IMR-90 (cell line): ENCODE measurements around the gene RASL11A. TPM values are rescaled to one million over a fixed set of nuclear protein-coding genes. Genes with fewer than 3 reads are reported as not detected.
"Not testable (repeated sequence)": the region's sequence is repeated elsewhere in the genome, so short reads cannot be mapped to it uniquely, and the experiment has no call there.

Source experiments
- ATAC-seq: fragments of 200-7000 bp; cut with Tn5 transposase; 2 replicates; pipeline ENCODE4 v1.9.1; 2020; ENCODE audit warnings: low read depth, mild to moderate bottlenecking, moderate library complexity
- BruUV-seq: library from RNA; stranded (reverse); fragments of 400-500 nt; replicated peaks from 2 replicates; lab custom pipeline; 2021; lab: Mats Ljungman, UMichigan
- CTCF ChIA-PET: fragments of 300-600 bp; formaldehyde crosslinking; extraction: SDS; loops from one replicate; lab custom pipeline; 2021; ENCODE audit warnings: antibody characterized with exemption; lab: Yijun Ruan, JAX
- POLR2A ChIA-PET: fragments of 300-600 bp; sonication (Branson Sonifier 250); formaldehyde crosslinking; loops from one replicate; lab custom pipeline; 2022; ENCODE audit warnings: antibody characterized with exemption; ENCODE audit not compliant: unreplicated experiment; lab: Charles Lee
- DNase-seq: peaks from one replicate; pipeline ENCODE4 v3.0.0; 2013
- H2AFZ ChIP-seq: replicated peaks from 2 replicates; pipeline ENCODE3; 2013; ENCODE audit warnings: low read length, mild to moderate bottlenecking; ENCODE audit not compliant: poor library complexity
- H2AK5ac ChIP-seq: 2 replicates; pipeline ENCODE4 v1.6.1; 2013; ENCODE audit warnings: low read depth, low read length, inconsistent platforms
- H2AK9ac ChIP-seq: replicated peaks from 2 replicates; pipeline ENCODE3; 2013; ENCODE audit warnings: mild to moderate bottlenecking, low read depth, low read length, moderate library complexity; ENCODE audit not compliant: poor library complexity
- H2BK120ac ChIP-seq: 2 replicates; pipeline ENCODE4 v1.6.1; 2013; ENCODE audit warnings: low read depth, low read length, inconsistent platforms
- H2BK15ac ChIP-seq: 3 replicates; pipeline ENCODE4 v1.6.1; 2013; ENCODE audit warnings: low read depth, low read length, inconsistent platforms
- H2BK20ac ChIP-seq: 2 replicates; pipeline ENCODE4 v1.6.1; 2013; ENCODE audit warnings: low read depth, mild to moderate bottlenecking, inconsistent platforms, low read length, moderate library complexity
- H2BK5ac ChIP-seq: 2 replicates; pipeline ENCODE4 v1.6.1; 2013; ENCODE audit warnings: mild to moderate bottlenecking, low read depth, low read length, inconsistent platforms; ENCODE audit not compliant: poor library complexity, severe bottlenecking
- H3K14ac ChIP-seq: replicated peaks from 2 replicates; pipeline ENCODE4 v1.6.1; 2013; ENCODE audit warnings: low read depth, low read length, inconsistent platforms
- H3K18ac ChIP-seq: 2 replicates; pipeline ENCODE4 v1.6.1; 2013; ENCODE audit warnings: low read depth, low read length, control low read depth
- H3K23ac ChIP-seq: 2 replicates; pipeline ENCODE4 v1.6.1; 2013; ENCODE audit warnings: low read depth, low read length, inconsistent platforms
- H3K27ac ChIP-seq: 2 replicates; pipeline ENCODE4 v1.5.1; 2013; ENCODE audit warnings: mild to moderate bottlenecking, control low read depth, low read length; ENCODE audit not compliant: insufficient read depth
- H3K27me3 ChIP-seq: 2 replicates; pipeline ENCODE4 v1.6.1; 2013; ENCODE audit warnings: low read length; ENCODE audit not compliant: control insufficient read depth, insufficient read depth
- H3K36me3 ChIP-seq: 2 replicates; pipeline ENCODE4 v1.6.1; 2013; ENCODE audit warnings: low read length, mixed read lengths; ENCODE audit not compliant: control insufficient read depth, insufficient read depth
- H3K4ac ChIP-seq: 2 replicates; pipeline ENCODE4 v1.6.1; 2013; ENCODE audit warnings: low read depth, low read length, inconsistent platforms
- H3K4me1 ChIP-seq: 2 replicates; pipeline ENCODE4 v1.6.1; 2013; ENCODE audit warnings: low read length, mixed read lengths; ENCODE audit not compliant: control insufficient read depth, insufficient read depth
- H3K4me2 ChIP-seq: 2 replicates; pipeline ENCODE4 v1.6.1; 2013; ENCODE audit warnings: low read depth, mild to moderate bottlenecking, control low read depth, low read length, moderate library complexity
- H3K4me3 ChIP-seq: 2 replicates; pipeline ENCODE4 v1.5.1; 2013; ENCODE audit warnings: low read depth, mild to moderate bottlenecking, control low read depth, low read length, moderate library complexity; ENCODE audit not compliant: insufficient read depth
- H3K56ac ChIP-seq: 2 replicates; pipeline ENCODE4 v1.6.1; 2013; ENCODE audit warnings: low read length, inconsistent platforms; ENCODE audit not compliant: insufficient read depth; ENCODE audit errors: extremely low read depth
- H3K79me1 ChIP-seq, 2 experiments: 2 replicates each; pipeline ENCODE4 v1.6.1; 2013; ENCODE audit warnings: low read length in 2 of 2, inconsistent platforms in 1 of 2, low read depth in 1 of 2
- H3K9ac ChIP-seq: 2 replicates; pipeline ENCODE4 v1.6.1; 2013; ENCODE audit warnings: low read depth, low read length, control low read depth
- H3K9me1 ChIP-seq: 2 replicates; pipeline ENCODE4 v1.6.1; 2013; ENCODE audit warnings: low read length, inconsistent platforms; ENCODE audit not compliant: insufficient read depth
- H3K9me3 ChIP-seq: 2 replicates; pipeline ENCODE4 v1.6.1; 2013; ENCODE audit warnings: low read length; ENCODE audit not compliant: control insufficient read depth, insufficient read depth
- H4K20me1 ChIP-seq: 2 replicates; pipeline ENCODE4 v1.6.1; 2013; ENCODE audit warnings: low read length, inconsistent platforms; ENCODE audit not compliant: insufficient read depth
- H4K5ac ChIP-seq: 2 replicates; pipeline ENCODE4 v1.6.1; 2013; ENCODE audit warnings: mild to moderate bottlenecking, low read depth, low read length, control low read depth
- H4K8ac ChIP-seq, 2 experiments: 2 replicates each; pipeline ENCODE4 v1.6.1; 2013; ENCODE audit warnings: low read depth in 2 of 2, low read length in 2 of 2, control low read depth in 1 of 2, inconsistent platforms in 1 of 2
- H4K91ac ChIP-seq: 2 replicates; pipeline ENCODE4 v1.6.1; 2013; ENCODE audit warnings: low read depth, low read length, inconsistent platforms; ENCODE audit not compliant: insufficient read depth
- WGBS, 2 experiments: methylation state at CpG; one replicate each; pipeline versions ENCODE4 v1.1.5 to v1.1.7; 2013; ENCODE audit warnings: missing lambda C conversion rate in 2 of 2; ENCODE audit not compliant: insufficient read length in 1 of 2; ENCODE audit errors: extremely low coverage in 2 of 2; 5-methylcytosine and 5-hydroxymethylcytosine counted together
- dilution Hi-C: fragments of 300-500 bp; cut with HindIII; formaldehyde crosslinking; loops from one replicate; pipeline ENCODE4 v1.14.3; 2018; ENCODE audit warnings: low sequenced_read_pairs; ENCODE audit not compliant: unreplicated experiment
- in situ Hi-C: fragments of 300-500 bp; cut with MboI; formaldehyde crosslinking; loops from 3 replicates; pipeline ENCODE4 v1.14.3; 2019; ENCODE audit warnings: low sequenced_read_pairs, inconsistent platforms, mixed read lengths
- intact Hi-C: fragments of 100-400 bp; cut with micrococcal nuclease; formaldehyde crosslinking; loops from 2 replicates; pipeline ENCODE4 v1.10.0; 2022
- polyA plus RNA-seq, 3 experiments: library from polyadenylated mRNA; depleted of rRNA; stranded (reverse); fragments of >200 nt; gene quantifications; 2 replicates each; pipeline ENCODE4 v1.2.3, GENCODE V29; 2012; ENCODE audit warnings: low replicate concordance in 1 of 3
- total RNA-seq: library from RNA; depleted of rRNA; stranded (reverse); fragments of >200 nt; gene quantifications from 2 replicates; pipeline ENCODE4 v1.2.3, GENCODE V29; 2012

Gene RASL11A
- total and polyA plus RNA-seq, 2 of the 4 experiments (the other 2 are of a cell fraction), result 10.4 to 18.5 TPM

GRCh38 chr13:27291967-27292366, 21.3 kb downstream of the RASL11A start:
- H4K91ac ChIP-seq, ATAC-seq, H3K4me3 ChIP-seq, H3K4me1 ChIP-seq, H2AK9ac ChIP-seq, H3K18ac ChIP-seq, H3K23ac ChIP-seq, H2AK5ac ChIP-seq, H3K79me1 ChIP-seq, H2BK20ac ChIP-seq, H2AFZ ChIP-seq, H3K4ac ChIP-seq, POLR2A ChIA-PET, H3K36me3 ChIP-seq, H3K9ac ChIP-seq, dilution Hi-C loops, H2BK5ac ChIP-seq, intact Hi-C loops, DNase-seq, H3K27ac ChIP-seq, H4K8ac ChIP-seq, CTCF ChIA-PET, H3K9me3 ChIP-seq, H4K20me1 ChIP-seq, H2BK15ac ChIP-seq, H3K9me1 ChIP-seq, BruUV-seq, H3K14ac ChIP-seq, H4K5ac ChIP-seq, H3K56ac ChIP-seq, H3K4me2 ChIP-seq, in situ Hi-C loops, H2BK120ac ChIP-seq: not testable (repeated sequence)
- H3K27me3 ChIP-seq, result peaks cover 26% of the 10 kb centered on the region
- no CpG with 5 or more reads among the region's 8 CpGs for WGBS, 2 experiments
